NAMALWA (cell line): ENCODE data around the gene POPDC2.
"Not testable (repeated sequence)": the region's sequence is repeated elsewhere in the genome, so short reads cannot be mapped to it uniquely, and the experiment has no call there.

Experiments used
- DNase-seq: peaks from one replicate; pipeline ENCODE4 v3.0.0-alpha.2; 2015; ENCODE audit warnings: low spot score

POPDC2 gene, protein sequence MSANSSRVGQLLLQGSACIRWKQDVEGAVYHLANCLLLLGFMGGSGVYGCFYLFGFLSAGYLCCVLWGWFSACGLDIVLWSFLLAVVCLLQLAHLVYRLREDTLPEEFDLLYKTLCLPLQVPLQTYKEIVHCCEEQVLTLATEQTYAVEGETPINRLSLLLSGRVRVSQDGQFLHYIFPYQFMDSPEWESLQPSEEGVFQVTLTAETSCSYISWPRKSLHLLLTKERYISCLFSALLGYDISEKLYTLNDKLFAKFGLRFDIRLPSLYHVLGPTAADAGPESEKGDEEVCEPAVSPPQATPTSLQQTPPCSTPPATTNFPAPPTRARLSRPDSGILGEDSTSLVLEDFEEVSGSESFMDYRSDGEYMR

GRCh38 chr3:119660474-119661440 lies at the start of gene POPDC2:
POPDC2 (minus strand) TSS chr3:119660589; CDS start chr3:119660423, 166 bp downstream.
- DNase-seq = no peak

DNA sequence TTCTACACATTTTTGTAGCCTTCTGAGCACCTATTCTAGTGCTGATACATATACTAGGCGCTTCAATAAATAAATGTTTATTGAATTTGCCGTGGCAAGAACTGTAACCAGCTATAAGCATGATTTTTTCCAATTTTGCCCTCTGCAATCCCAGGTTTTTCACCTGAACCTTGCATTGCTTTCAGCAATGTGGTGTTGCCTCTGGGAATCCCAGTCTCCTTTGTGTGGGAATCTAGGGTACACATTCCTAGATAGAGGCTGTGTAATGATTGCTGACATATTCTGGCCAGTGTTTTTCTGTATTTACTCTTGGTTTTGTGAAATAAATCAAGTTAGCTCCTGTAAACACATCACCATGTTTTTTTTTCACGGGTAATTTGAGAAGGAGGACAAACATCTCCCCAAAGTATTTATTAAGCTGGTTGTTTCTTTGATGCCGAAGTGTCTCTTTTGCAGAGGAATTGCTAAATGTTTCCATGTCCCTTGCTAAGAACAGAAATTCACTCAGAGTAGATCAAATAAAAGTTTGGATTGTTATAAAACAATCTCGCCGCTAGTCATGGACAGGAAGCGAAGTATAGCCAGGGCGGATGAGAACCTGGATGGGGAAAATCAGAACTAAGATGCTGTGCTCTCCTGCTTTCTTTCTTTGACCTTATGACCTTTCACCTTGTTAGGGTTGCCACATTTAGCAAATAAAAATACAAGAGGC lies 43.6 kb upstream of the POPDC2 start:
- DNase-seq = no peak

GRCh38 chr3:119702530-119703527 lies 42.4 kb upstream of the POPDC2 start, which contains the start of gene CFAP91:
CFAP91 (plus strand) TSS chr3:119703022; CDS start chr3:119703099, 77 bp downstream.
- peak; percentile 47 for DNase-seq

- DNase-seq = no peak
Observed at GRCh38 chr3:119700920-119701734, 40.7 kb upstream of the POPDC2 start.

DNA sequence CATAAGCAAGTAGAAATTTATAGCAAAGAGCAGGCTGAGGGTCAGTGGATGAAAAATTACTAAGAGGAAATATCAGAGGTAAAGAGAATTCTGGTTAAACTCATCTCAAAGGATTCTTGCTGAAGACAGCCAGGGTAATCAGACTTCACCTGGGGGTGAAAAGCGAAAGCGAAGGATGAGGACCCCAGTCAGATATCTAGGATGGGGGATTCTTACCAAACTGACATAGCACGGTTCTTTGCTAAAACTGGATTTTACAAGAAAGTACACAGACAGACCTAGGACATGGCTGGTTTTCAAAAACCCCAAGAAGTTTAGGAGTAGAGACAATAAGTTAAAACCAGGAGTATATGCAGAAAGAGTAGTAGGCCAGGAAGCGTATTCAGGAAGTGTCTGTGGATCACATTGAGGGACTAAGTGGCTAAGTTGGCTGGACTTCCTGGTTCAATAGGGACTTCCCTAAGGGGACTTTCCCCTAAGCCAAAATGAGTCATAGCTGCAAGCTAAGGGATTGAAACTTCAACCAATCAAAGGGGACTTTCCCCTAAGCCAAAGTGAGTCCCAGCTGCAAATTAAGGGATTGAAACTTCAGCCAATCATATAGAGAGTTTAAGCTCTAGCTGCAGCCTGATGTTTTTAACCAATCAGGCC lies 40.0 kb upstream of the POPDC2 start:
- DNase-seq = peak; percentile 36

DNA sequence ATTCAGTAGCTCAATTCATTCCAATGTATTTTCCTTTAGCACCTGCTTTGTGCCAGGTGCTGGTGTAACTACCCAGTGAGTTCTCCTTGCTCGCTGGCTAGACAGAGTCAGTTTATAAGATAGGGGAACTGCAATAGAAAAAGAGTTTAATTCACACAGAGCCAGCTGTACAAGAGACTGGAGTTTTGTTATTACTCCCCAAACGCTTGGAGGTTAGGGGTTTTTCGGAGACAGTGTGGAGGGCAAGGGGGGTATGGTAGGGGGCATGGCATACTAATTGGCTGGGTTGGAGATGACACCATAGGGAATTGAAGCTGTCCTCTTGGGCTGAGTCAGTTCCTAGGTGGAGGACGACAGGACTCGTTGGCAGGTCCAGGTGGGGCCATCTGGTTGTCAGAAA lies 37.0 kb upstream of the POPDC2 start:
- no peak for DNase-seq

GRCh38 chr3:119695480-119695879 lies 35.1 kb upstream of the POPDC2 start:
- no peak for DNase-seq

- peak; percentile 37 for DNase-seq
Observed at GRCh38 chr3:119690043-119690656, 29.8 kb upstream of the POPDC2 start.

DNA sequence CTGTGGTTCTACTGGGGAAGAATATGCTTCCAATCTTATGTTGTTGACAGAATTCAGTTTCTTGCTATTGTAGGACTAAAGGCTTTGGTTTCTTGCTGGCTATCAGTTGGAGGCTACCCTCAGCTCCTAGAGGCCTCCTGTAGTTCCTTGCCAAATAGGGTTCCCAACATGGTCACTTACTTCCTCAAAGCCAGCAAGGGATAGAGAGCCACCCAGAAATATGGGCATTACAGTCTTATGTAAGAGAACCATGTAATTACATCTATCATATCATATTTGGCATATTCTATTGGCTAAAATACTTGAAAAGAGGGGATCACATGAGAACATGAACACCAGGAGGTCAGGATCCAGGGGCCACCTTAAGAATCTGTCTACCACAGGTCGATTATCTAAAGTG lies 23.0 kb upstream of the POPDC2 start:
- no peak for DNase-seq

GRCh38 chr3:119681279-119681678 lies 20.9 kb upstream of the POPDC2 start:
- DNase-seq = peak; percentile 69

- no peak for DNase-seq
Observed at GRCh38 chr3:119679874-119680273, 19.5 kb upstream of the POPDC2 start.

DNA sequence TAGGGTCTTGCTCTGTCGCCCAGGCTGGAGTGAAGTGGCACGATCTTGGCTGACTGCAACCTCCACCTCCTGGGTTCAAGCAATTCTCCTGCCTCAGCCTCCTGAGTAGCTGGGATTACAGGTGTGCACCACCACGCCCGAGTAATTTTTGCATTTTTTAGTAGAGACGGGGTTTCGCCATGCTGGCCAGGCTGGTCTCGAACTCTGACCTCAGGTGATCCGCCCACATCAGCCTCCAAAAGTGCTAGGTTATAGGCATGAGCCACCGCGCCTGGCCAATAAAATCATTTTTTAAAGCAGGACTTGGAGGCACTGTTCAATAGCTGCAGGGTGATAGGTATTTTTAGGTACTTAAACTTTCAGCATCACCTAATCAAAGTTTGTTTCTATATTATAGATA lies 17.8 kb upstream of the POPDC2 start:
- not testable (repeated sequence) for DNase-seq

DNA sequence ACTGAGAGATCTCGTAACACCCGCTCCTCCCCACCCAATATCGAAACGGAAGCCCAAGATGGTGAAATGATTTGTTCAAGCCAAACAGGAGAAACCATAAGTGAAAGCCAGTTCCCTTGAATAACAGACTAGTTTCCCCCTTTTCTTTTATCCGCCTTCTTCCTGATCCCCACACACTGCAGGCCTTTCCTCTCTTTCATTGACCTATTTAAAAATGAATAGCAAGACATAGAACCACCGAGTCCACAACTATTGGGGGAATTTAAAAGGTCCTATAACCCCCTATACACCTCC lies 17.2 kb upstream of the POPDC2 start:
- no peak for DNase-seq

DNA sequence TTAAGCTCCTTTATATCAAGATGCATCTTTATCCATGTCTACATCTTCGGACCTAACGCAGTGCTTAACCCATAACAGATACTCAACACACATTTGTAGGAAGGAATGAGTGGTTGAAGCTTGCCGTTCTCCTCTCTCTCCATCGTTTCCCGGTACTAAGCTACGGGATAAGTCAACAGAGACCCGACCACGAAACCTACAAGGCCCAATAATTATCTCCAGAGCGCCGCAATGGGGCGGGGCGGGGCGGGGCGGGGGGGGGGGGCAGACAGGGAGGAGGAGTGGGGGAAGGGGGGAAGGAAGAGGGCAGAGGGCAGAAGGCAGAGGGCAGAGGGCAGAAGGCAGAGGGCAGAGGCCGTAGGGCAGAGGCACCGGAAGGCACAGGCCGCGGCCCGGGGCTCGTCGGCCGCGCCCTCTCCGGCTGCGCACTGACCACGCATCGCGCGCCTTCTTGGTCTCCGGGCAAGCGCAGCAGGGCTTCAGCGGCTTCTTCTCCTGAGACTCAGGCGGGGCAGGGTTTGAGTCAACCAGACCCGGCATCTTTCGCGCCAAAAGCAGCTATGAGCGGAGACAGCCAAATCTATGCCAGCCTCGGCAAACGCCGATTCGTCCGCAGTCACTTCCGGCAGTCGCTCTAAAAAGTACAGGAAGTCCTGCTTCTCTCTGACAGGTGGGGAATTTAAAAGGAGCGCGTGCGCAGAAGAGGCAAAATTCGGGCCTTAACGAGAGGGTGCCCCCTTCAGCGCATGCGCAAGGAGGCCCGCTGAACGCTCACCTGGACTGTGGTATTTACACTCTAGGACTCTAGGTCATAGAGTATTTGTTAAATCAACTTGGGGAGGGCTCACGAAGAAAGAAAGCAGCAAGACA lies 16.6 kb upstream of the POPDC2 start, which contains the start of gene COX17:
TSS of gene COX17 (minus strand) at position 636 of the 870 bp plus-strand sequence. CDS start at position 540, 96 bp downstream.
- DNase-seq = peak; percentile 99

DNA sequence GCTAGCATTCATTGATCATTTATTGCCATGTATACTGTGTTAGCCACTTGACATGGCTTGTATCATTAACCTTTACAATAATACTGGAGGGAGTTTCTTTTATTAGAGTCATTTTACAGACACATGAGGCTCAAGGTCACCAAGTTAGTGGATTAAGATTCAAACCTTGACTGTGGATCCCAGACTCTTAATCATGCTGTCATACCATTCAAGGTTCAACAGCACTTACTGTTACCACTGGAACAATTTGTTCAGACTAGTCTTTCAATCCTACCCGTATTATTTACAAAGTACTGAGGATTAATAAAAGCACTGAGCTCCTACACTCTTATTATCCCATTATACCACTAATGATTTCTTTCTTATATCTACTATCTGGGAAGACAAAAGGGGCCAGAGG lies 15.6 kb upstream of the POPDC2 start:
- no peak for DNase-seq

DNA sequence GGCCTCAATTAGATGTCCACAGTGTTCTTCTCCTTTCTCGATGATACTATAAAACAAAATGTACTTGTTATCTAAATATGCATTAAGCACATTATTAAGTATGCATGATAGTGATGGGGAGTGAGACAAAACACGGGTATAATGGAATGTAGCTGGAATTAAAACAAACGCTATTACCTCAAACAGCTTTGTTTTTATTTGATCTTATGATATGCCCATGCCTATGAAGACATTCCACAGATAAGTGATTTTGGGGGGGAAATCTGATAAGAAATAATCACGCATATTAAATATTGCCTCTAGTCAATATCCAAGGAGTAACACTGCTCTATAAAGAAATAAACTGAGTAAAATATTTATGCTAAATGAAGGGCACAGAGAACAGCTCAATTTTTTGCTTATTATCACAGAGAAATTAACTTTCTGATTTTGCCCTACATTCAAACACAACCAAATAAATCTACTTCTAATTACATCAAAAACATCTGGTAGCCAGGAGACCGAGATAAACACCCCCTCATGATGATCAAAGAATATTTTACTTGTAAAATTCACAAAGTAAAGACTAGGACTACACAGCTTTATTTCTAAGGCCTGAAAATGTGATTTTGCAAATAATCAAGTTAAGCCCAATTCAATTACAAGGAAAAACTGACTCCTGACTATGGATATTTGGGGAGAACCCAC lies 14.9 kb upstream of the POPDC2 start:
- no peak for DNase-seq

GRCh38 chr3:119673875-119674274 lies 13.5 kb upstream of the POPDC2 start:
- no peak for DNase-seq

- no peak for DNase-seq
Observed at GRCh38 chr3:119672776-119673175, 12.4 kb upstream of the POPDC2 start.
